GM11168 (cell line): ENCODE data around the gene CALM1.

Experiments used
- in situ Hi-C: fragments of 300-500 bp; cut with MboI; formaldehyde crosslinking; loops from one replicate; pipeline ENCODE4 v1.12.0; 2022; ENCODE audit warnings: low sequenced_read_pairs; ENCODE audit not compliant: unreplicated experiment

Gene CALM1

GRCh38 chr14:90406384-90406798, 9.6 kb downstream of the CALM1 start:
- in situ Hi-C loops: loop anchor here (25.0 kb wide), 1 partner anchor 281 kb away; no protein-coding TSS in a partner anchor

GRCh38 chr14:90407230-90407629, 10.4 kb downstream of the CALM1 start:
- in situ Hi-C loops: loop anchor here (25.0 kb wide), 1 partner anchor 280 kb away; no protein-coding TSS in a partner anchor

- in situ Hi-C loops: loop anchor here (25.0 kb wide), 1 partner anchor 279 kb away; no protein-coding TSS in a partner anchor
Measured at GRCh38 chr14:90408713-90409112, 11.9 kb downstream of the CALM1 start.

GRCh38 chr14:90409209-90409730, 12.4 kb downstream of the CALM1 start:
- in situ Hi-C loops: loop anchor here (25.0 kb wide), 1 partner anchor 278 kb away; no protein-coding TSS in a partner anchor

- in situ Hi-C loops: loop anchor here (25.0 kb wide), 1 partner anchor 275 kb away; no protein-coding TSS in a partner anchor
Measured at GRCh38 chr14:90412058-90412457, 15.2 kb downstream of the CALM1 start.

- in situ Hi-C loops: loop anchor here (25.0 kb wide), 1 partner anchor 271 kb away; no protein-coding TSS in a partner anchor
Measured at GRCh38 chr14:90416720-90417119, 19.9 kb downstream of the CALM1 start.

- in situ Hi-C loops: loop anchor here (25.0 kb wide), 1 partner anchor 269 kb away; no protein-coding TSS in a partner anchor
Measured at GRCh38 chr14:90418053-90418452, 21.2 kb downstream of the CALM1 start.

- in situ Hi-C loops: loop anchor here (25.0 kb wide), 1 partner anchor 268 kb away; no protein-coding TSS in a partner anchor
Measured at GRCh38 chr14:90419200-90419599, 22.4 kb downstream of the CALM1 start.

GRCh38 chr14:90421001-90421631, 24.3 kb downstream of the CALM1 start:
- in situ Hi-C loops: loop anchor here (25.0 kb wide), 1 partner anchor 266 kb away; no protein-coding TSS in a partner anchor

- in situ Hi-C loops: loop anchor here (25.0 kb wide), 1 partner anchor 266 kb away; no protein-coding TSS in a partner anchor
Measured at GRCh38 chr14:90421632-90422020, 24.8 kb downstream of the CALM1 start.

- in situ Hi-C loops: loop anchor here (25.0 kb wide), 1 partner anchor 264 kb away; no protein-coding TSS in a partner anchor
Measured at GRCh38 chr14:90423166-90423565, 26.3 kb downstream of the CALM1 start.

- in situ Hi-C loops: loop anchor here (25.0 kb wide), 1 partner anchor 263 kb away; no protein-coding TSS in a partner anchor
Measured at GRCh38 chr14:90424075-90424474, 27.2 kb downstream of the CALM1 start.

GRCh38 chr14:90424686-90425372, 28.0 kb downstream of the CALM1 start:
- in situ Hi-C loops: loop anchor here (25.0 kb wide), 1 partner anchor 262 kb away; no protein-coding TSS in a partner anchor

- in situ Hi-C loops: no loop called here
Measured at GRCh38 chr14:90425373-90425879, 28.6 kb downstream of the CALM1 start.

- in situ Hi-C loops: no loop called here
Measured at GRCh38 chr14:90426031-90426540, 29.3 kb downstream of the CALM1 start.

- in situ Hi-C loops: no loop called here
Measured at GRCh38 chr14:90426663-90427062, 29.8 kb downstream of the CALM1 start.

GRCh38 chr14:90427848-90428426, 31.1 kb downstream of the CALM1 start:
- in situ Hi-C loops: no loop called here

- in situ Hi-C loops: no loop called here
Measured at GRCh38 chr14:90428676-90429075, 31.8 kb downstream of the CALM1 start.

- in situ Hi-C loops: no loop called here
Measured at GRCh38 chr14:90429236-90429635, 32.4 kb downstream of the CALM1 start.

GRCh38 chr14:90429754-90430153, 32.9 kb downstream of the CALM1 start:
- in situ Hi-C loops: no loop called here
